ENCODE results near the gene B4GALT1.

DNA sequence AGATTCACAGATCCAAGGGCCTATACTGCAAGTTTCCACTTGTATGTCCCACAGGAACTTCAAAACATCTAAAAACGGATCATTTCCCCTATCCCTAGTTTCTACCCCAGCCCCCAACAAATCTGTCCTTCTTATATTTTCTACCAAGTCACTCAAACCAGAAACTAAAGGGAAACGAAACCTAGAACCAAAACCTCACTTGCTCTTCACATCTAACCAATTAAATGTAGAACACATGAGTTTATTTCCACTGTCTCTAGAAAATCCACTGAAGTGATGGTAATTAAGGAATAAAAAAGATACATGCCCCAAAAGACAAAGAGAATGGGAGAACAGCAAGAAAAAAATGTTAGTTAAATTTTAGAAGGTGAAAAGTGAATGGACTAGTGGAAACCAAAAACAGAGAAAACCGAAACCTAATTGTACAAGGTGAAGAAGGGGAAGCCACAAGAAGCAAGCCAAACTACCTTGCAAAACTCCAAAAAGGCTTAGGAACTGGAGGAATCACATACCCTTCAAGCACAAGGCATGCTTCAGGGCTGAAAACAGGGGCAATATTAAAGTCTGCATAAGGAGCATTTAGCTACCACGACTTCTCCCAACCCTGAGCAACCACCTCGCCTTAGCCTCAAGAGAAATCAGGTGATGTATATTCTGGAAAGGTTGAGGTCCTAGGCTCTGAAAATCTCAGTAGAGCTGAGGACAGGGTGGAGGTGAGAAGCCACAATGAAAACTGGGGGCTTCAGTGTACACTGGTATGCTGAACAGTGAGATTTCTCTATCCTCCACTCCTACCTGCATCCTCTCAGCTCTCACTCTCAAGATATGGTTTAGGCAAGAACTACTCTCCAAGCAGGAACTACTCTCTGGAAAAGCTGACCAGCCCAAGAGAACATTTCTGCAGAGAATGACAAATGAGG lies 101.7 kb downstream of the B4GALT1 start:
- TF ChIP-seq FOXA1 (IDR thresholded peaks at IDR 0.05) (no peak), CTBP1 (IDR thresholded peaks at IDR 0.05; ENCODE audit: borderline replicate concordance) (no peak), ZNF384 (IDR thresholded peaks at IDR 0.05) (no peak), NFRKB (IDR thresholded peaks at IDR 0.05) (no peak), L3MBTL2 (conservative IDR thresholded peaks at IDR 0.05) (no peak), FOXM1 (IDR thresholded peaks at IDR 0.05; ENCODE audit: borderline replicate concordance) (no peak), SUZ12 (IDR thresholded peaks at IDR 0.05) (no peak), HDGF (IDR thresholded peaks at IDR 0.05; ENCODE audit: borderline replicate concordance) (no peak), ARNT (IDR thresholded peaks at IDR 0.05) (no peak), ELF4 (IDR thresholded peaks at IDR 0.05) (no peak), TARDBP (IDR thresholded peaks at IDR 0.05) (no peak)

All from HEK293T (cell line).